ENCODE data around the gene C10orf90.

- no peak for TF ChIP-seq JUND (IDR thresholded peaks at IDR 0.05)
- no peak for TF ChIP-seq CTCF (IDR thresholded peaks at IDR 0.05; ENCODE audit: low read depth, low read length, missing input control)
- TF ChIP-seq REST (IDR thresholded peaks at IDR 0.05), result no peak
- no peak for TF ChIP-seq RAD21 (IDR thresholded peaks at IDR 0.05)
- TF ChIP-seq GABPA (IDR thresholded peaks at IDR 0.05 in 1 of 2, conservative IDR thresholded peaks at IDR 0.05 in 1 of 2), result no peak
- TF ChIP-seq MAX (IDR thresholded peaks at IDR 0.05), result no peak
These were observed 278.0 kb downstream of the C10orf90 start for GRCh38 chr10:126392469-126392868.

All from liver (tissue), 3 donors.